ENCODE measurements around the gene C4orf50. TPM values are rescaled to one million over a fixed set of nuclear protein-coding genes. Genes with fewer than 3 reads are reported as not detected.

The C4orf50 gene
- total and polyA plus RNA-seq, 2 of the 13 experiments (the other 11 are each of a cell fraction or from before 2014, with no cell fraction given), result not detected

GRCh38 chr4:5991405-5991804 is 26.8 kb downstream of the C4orf50 start (continued):
- no peak for TF ChIP-seq ZNF275 (CRISPR knock-in tag; IDR thresholded peaks at IDR 0.05; ENCODE audit: borderline replicate concordance)

GRCh38 chr4:5990446-5991160 is 27.6 kb downstream of the C4orf50 start:
- in situ Hi-C loops (cut with HindIII; ENCODE audit: extremely low pct_ligation_motif_present, low pct_unique_long_range_greater_than_20kb), result no loop called here
- Histone ChIP-seq H3K4me3 (replicated peaks in 1 of 3; ENCODE audit: insufficient read depth in 1 of 3, low read depth in 2 of 3, low read length in 3 of 3) (no peak overlapping the region), H3K4me1 (ENCODE audit: insufficient read depth, low read length) (no peaks in the 10 kb centered on the region), H3K36me3 (replicated peaks in 1 of 2; ENCODE audit: control insufficient read depth in 1 of 2, insufficient read depth in 2 of 2, low read length in 2 of 2) (no peaks in the 10 kb centered on the region), H3K27me3 (ENCODE audit: control insufficient read depth in 1 of 2, insufficient read depth in 2 of 2, low read length in 2 of 2) (peaks cover 2 to 47% of the 10 kb centered on the region in 2 experiments), H3K9ac (ENCODE audit: insufficient read depth, low read depth, low read length) (no peak overlapping the region), H2AFZ (ENCODE audit: low read length) (no peak overlapping the region), H3K4me2 (ENCODE audit: low read depth, low read length) (no peak overlapping the region), H3K27ac (ENCODE audit: extremely low read length, insufficient read depth, low read length) (no peak overlapping the region), H3K9me3 (ENCODE audit: low read length) (no peaks in the 10 kb centered on the region), H4K20me1 (ENCODE audit: insufficient read depth, low read length) (no peaks in the 10 kb centered on the region), H3K79me2 (ENCODE audit: insufficient read depth, low read length) (no peaks in the 10 kb centered on the region)
- DNase-seq (ENCODE audit: low spot score) (no peak), ATAC-seq (no peak), FAIRE-seq (no peak)
- no TSS peak for BruUV-seq (replicated peaks)
- ChIA-PET CTCF (ENCODE audit: low intra/inter-chr PET ratio, low total read pairs) (no interaction called here), POLR2A (no interaction called here)
- 23% methylated on average over 13 of the region's 16 CpGs for WGBS (ENCODE audit: low lambda C conversion rate)
- intact Hi-C loops (cut with micrococcal nuclease; ENCODE audit: unreplicated experiment), result loop anchor here (10.0 kb wide), 1 partner anchor 204 kb away; no protein-coding TSS in a partner anchor
- no peak for TF ChIP-seq EEA1 (CRISPR knock-in tag; IDR thresholded peaks at IDR 0.05; ENCODE audit: borderline replicate concordance)
- no peak for TF ChIP-seq XRCC5 (optimal IDR thresholded peaks at IDR 0.05; ENCODE audit: low read length)
- no peak for TF ChIP-seq MLXIP (CRISPR knock-in tag; IDR thresholded peaks at IDR 0.05; ENCODE audit: borderline replicate concordance)
- no peak for TF ChIP-seq NONO (IDR thresholded peaks at IDR 0.05)
- TF ChIP-seq NONO (CRISPR knock-in tag; conservative IDR thresholded peaks at IDR 0.05), result no peak
- TF ChIP-seq ZBTB37 (CRISPR knock-in tag; IDR thresholded peaks at IDR 0.05), result no peak
- no peak for TF ChIP-seq ZNF362 (CRISPR knock-in tag; IDR thresholded peaks at IDR 0.05; ENCODE audit: borderline replicate concordance)
- TF ChIP-seq MAZ (IDR thresholded peaks at IDR 0.05; ENCODE audit: borderline replicate concordance, low read depth, low read length), result no peak
- TF ChIP-seq MAZ (CRISPR knock-in tag; IDR thresholded peaks at IDR 0.05; ENCODE audit: low read depth), result no peak
- TF ChIP-seq HBP1 (CRISPR knock-in tag; IDR thresholded peaks at IDR 0.05; ENCODE audit: low read depth), result no peak
- no peak for TF ChIP-seq ZFP36L2 (CRISPR knock-in tag; IDR thresholded peaks at IDR 0.05)

Data from HepG2 (cell line).